MG63 (cell line): Measurements from ENCODE around the gene LRRC27. TPM values are rescaled to one million over a fixed set of nuclear protein-coding genes. Genes with fewer than 3 reads are reported as not detected.
A peak's percentile ranks its signal among the peaks of the same experiment; 100 is the strongest.
"Not testable (repeated sequence)": the region's sequence is repeated elsewhere in the genome, so short reads cannot be mapped to it uniquely, and the experiment has no call there.

ENCODE experiments used
- DNase-seq: peaks from one replicate; pipeline ENCODE4 v3.0.0-alpha.2; 2020
- H3K27me3 ChIP-seq: fragments of 250-450 bp; sonication (Bioruptor Pico); 2 replicates; pipeline ENCODE4 v1.5.1; 2020; ENCODE audit warnings: mild to moderate bottlenecking, moderate library complexity
- H3K36me3 ChIP-seq: fragments of 250-450 bp; sonication (Bioruptor Pico); 2 replicates; pipeline ENCODE4 v1.5.1; 2020; ENCODE audit warnings: mild to moderate bottlenecking, moderate library complexity
- H3K4me3 ChIP-seq: fragments of 250-450 bp; sonication (Bioruptor Pico); 2 replicates; pipeline ENCODE4 v1.5.1; 2020; ENCODE audit warnings: mild to moderate bottlenecking, moderate library complexity
- H3K9me3 ChIP-seq: fragments of 250-450 bp; sonication (Bioruptor Pico); 2 replicates; pipeline ENCODE4 v1.5.1; 2020; ENCODE audit warnings: mild to moderate bottlenecking, moderate library complexity
- total RNA-seq: library from RNA; depleted of rRNA; stranded (reverse); fragments of >200 nt; shearing (Covaris generic); gene quantifications from 2 replicates; pipeline ENCODE4 v1.2.3, GENCODE V29; 2014; ENCODE audit warnings: low replicate concordance

LRRC27 gene
- total RNA-seq, 1 experiment from 2014 or later, result 8.3 TPM

GRCh38 chr10:132326925-132327324, 5.1 kb upstream of the LRRC27 start:
- Histone ChIP-seq H3K9me3 (no peaks in the 10 kb centered on the region), H3K36me3 (peaks cover 63% of the 10 kb centered on the region), H3K27me3 (no peaks in the 10 kb centered on the region), H3K4me3 (no peak overlapping the region)
- DNase-seq, result no peak

- H3K36me3 ChIP-seq, result peaks cover 63% of the 10 kb centered on the region
- no peak overlapping the region for H3K4me3 ChIP-seq
- H3K27me3 ChIP-seq, result no peaks in the 10 kb centered on the region
- no peaks in the 10 kb centered on the region for H3K9me3 ChIP-seq
- DNase-seq, result no peak
Observed at GRCh38 chr10:132328106-132328505, 3.9 kb upstream of the LRRC27 start.

GRCh38 chr10:132328738-132329137, 3.3 kb upstream of the LRRC27 start:
- no peaks in the 10 kb centered on the region for H3K27me3 ChIP-seq
- H3K9me3 ChIP-seq, result no peaks in the 10 kb centered on the region
- peak; percentile 44 for DNase-seq
- H3K4me3 ChIP-seq, result peak overlapping the region; percentile 99
- H3K36me3 ChIP-seq, result peaks cover 57% of the 10 kb centered on the region

- H3K36me3 ChIP-seq, result peaks cover 55% of the 10 kb centered on the region
- H3K27me3 ChIP-seq, result no peaks in the 10 kb centered on the region
- DNase-seq, result peak; percentile 84
- H3K9me3 ChIP-seq, result no peaks in the 10 kb centered on the region
- H3K4me3 ChIP-seq, result peak overlapping the region; percentile 99
Observed at GRCh38 chr10:132329565-132330485, 2.2 kb upstream of the LRRC27 start.

- no peaks in the 10 kb centered on the region for H3K27me3 ChIP-seq
- peaks cover 50% of the 10 kb centered on the region for H3K36me3 ChIP-seq
- H3K9me3 ChIP-seq, result no peaks in the 10 kb centered on the region
- peak overlapping the region; percentile 99 for H3K4me3 ChIP-seq
- DNase-seq, result no peak
Observed at GRCh38 chr10:132330486-132330833, 1.5 kb upstream of the LRRC27 start.

GRCh38 chr10:132332433-132332754, 401 bp downstream of the LRRC27 start:
- DNase-seq, result no peak
- Histone ChIP-seq H3K36me3 (peaks cover 32% of the 10 kb centered on the region), H3K4me3 (peak overlapping the region; percentile 99), H3K9me3 (no peaks in the 10 kb centered on the region), H3K27me3 (no peaks in the 10 kb centered on the region)

GRCh38 chr10:132333386-132333785, 1.4 kb downstream of the LRRC27 start:
- Histone ChIP-seq H3K36me3 (peaks cover 24% of the 10 kb centered on the region), H3K9me3 (no peaks in the 10 kb centered on the region), H3K27me3 (no peaks in the 10 kb centered on the region), H3K4me3 (no peak overlapping the region)
- no peak for DNase-seq

GRCh38 chr10:132334631-132335188, 2.7 kb downstream of the LRRC27 start:
- Histone ChIP-seq H3K9me3 (no peaks in the 10 kb centered on the region), H3K4me3 (no peak overlapping the region), H3K36me3 (peaks cover 11% of the 10 kb centered on the region), H3K27me3 (no peaks in the 10 kb centered on the region)
- no peak for DNase-seq

- H3K36me3 ChIP-seq, result peaks cover 7% of the 10 kb centered on the region
- DNase-seq, result no peak
- H3K4me3 ChIP-seq, result no peak overlapping the region
- H3K27me3 ChIP-seq, result no peaks in the 10 kb centered on the region
- H3K9me3 ChIP-seq, result no peaks in the 10 kb centered on the region
Observed at GRCh38 chr10:132335189-132336063, 3.4 kb downstream of the LRRC27 start.

- Histone ChIP-seq H3K27me3 (no peaks in the 10 kb centered on the region), H3K36me3 (peaks cover 7% of the 10 kb centered on the region), H3K4me3 (no peak overlapping the region), H3K9me3 (no peaks in the 10 kb centered on the region)
- DNase-seq, result no peak
Observed at GRCh38 chr10:132336064-132336746, 4.2 kb downstream of the LRRC27 start.

- Histone ChIP-seq H3K4me3 (no peak overlapping the region), H3K9me3 (no peaks in the 10 kb centered on the region), H3K27me3 (no peaks in the 10 kb centered on the region), H3K36me3 (peaks cover 9% of the 10 kb centered on the region)
- no peak for DNase-seq
Observed at GRCh38 chr10:132336919-132337407, 5.0 kb downstream of the LRRC27 start.

GRCh38 chr10:132337854-132338253, 5.9 kb downstream of the LRRC27 start:
- not testable (repeated sequence) for H3K27me3 ChIP-seq, H3K9me3 ChIP-seq, H3K4me3 ChIP-seq, DNase-seq
- peaks cover 12% of the 10 kb centered on the region for H3K36me3 ChIP-seq

- DNase-seq, result no peak
- H3K27me3 ChIP-seq, result no peaks in the 10 kb centered on the region
- no peak overlapping the region for H3K4me3 ChIP-seq
- H3K9me3 ChIP-seq, result no peaks in the 10 kb centered on the region
- peaks cover 12% of the 10 kb centered on the region for H3K36me3 ChIP-seq
Observed at GRCh38 chr10:132338876-132339275, 6.9 kb downstream of the LRRC27 start.

- no peak overlapping the region for H3K4me3 ChIP-seq
- H3K9me3 ChIP-seq, result no peaks in the 10 kb centered on the region
- H3K27me3 ChIP-seq, result no peaks in the 10 kb centered on the region
- DNase-seq, result no peak
- H3K36me3 ChIP-seq, result peaks cover 12% of the 10 kb centered on the region
Observed at GRCh38 chr10:132339276-132339675, 7.3 kb downstream of the LRRC27 start.

- no peak for DNase-seq
- H3K4me3 ChIP-seq, result no peak overlapping the region
- H3K36me3 ChIP-seq, result peaks cover 8% of the 10 kb centered on the region
- no peaks in the 10 kb centered on the region for H3K27me3 ChIP-seq
- H3K9me3 ChIP-seq, result no peaks in the 10 kb centered on the region
Observed at GRCh38 chr10:132341017-132341416, 9.0 kb downstream of the LRRC27 start.

- H3K27me3 ChIP-seq, result no peaks in the 10 kb centered on the region
- no peaks in the 10 kb centered on the region for H3K9me3 ChIP-seq
- peaks cover 8% of the 10 kb centered on the region; the same call in 1 of the 2 replicates for H3K36me3 ChIP-seq
- no peak for DNase-seq
- H3K4me3 ChIP-seq, result no peak overlapping the region
Observed at GRCh38 chr10:132341781-132342180, 9.8 kb downstream of the LRRC27 start.
